Suprapubic skin (tissue), 4 donors: Measurements from ENCODE around the gene COL4A4. TPM values are rescaled to one million over a fixed set of nuclear protein-coding genes. Genes with fewer than 3 reads are reported as not detected.

Experiments used
- DNase-seq, 2 donors: peaks; one replicate each; pipeline ENCODE4 v3.0.0-alpha.2; 2019; ENCODE audit warnings: low spot score in 2 of 2
- H3K27ac ChIP-seq: fragments of 200-600 bp; sonication (generic); one replicate; pipeline ENCODE4 v1.5.1; 2019
- H3K27me3 ChIP-seq: fragments of 200-600 bp; sonication (generic); one replicate; pipeline ENCODE4 v1.5.1; 2019
- H3K36me3 ChIP-seq: fragments of 200-600 bp; sonication (generic); one replicate; pipeline ENCODE4 v1.5.1; 2019
- H3K4me1 ChIP-seq: fragments of 200-600 bp; sonication (generic); one replicate; pipeline ENCODE4 v1.5.1; 2019
- H3K4me3 ChIP-seq: fragments of 200-600 bp; sonication (generic); one replicate; pipeline ENCODE4 v1.5.1; 2019; ENCODE audit warnings: mild to moderate bottlenecking
- H3K9me3 ChIP-seq: fragments of 200-600 bp; sonication (generic); one replicate; pipeline ENCODE4 v1.5.1; 2019
- CTCF ChIP-seq, 2 donors: fragments of 200-600 bp in 1 of 2; fragments of 450-650 bp in 1 of 2; sonication (generic) in 1 of 2; IDR thresholded peaks; one replicate each; pipeline ENCODE4 v1.5.1; 2016 to 2019; ENCODE audit warnings: antibody characterized with exemption in 2 of 2, mild to moderate bottlenecking in 1 of 2, moderate library complexity in 1 of 2
- EP300 ChIP-seq: sonication (generic); formaldehyde crosslinking; IDR thresholded peaks from one replicate; pipeline ENCODE4 v1.6.1; 2017; ENCODE audit warnings: antibody characterized with exemption
- POLR2A ChIP-seq, 2 donors: fragments of 450-650 bp; IDR thresholded peaks; one replicate each; pipeline ENCODE4 v1.6.1; 2017; ENCODE audit warnings: antibody characterized with exemption in 2 of 2, mild to moderate bottlenecking in 2 of 2, moderate library complexity in 2 of 2
- POLR2AphosphoS5 ChIP-seq, 3 donors: sonication (generic); formaldehyde crosslinking; IDR thresholded peaks; one replicate each; pipeline ENCODE4 v1.6.1; 2017; ENCODE audit warnings: antibody characterized with exemption in 3 of 3
- WGBS: methylation state at CpG from one replicate; pipeline ENCODE4 v1.1.5; 2018; 5-methylcytosine and 5-hydroxymethylcytosine counted together
- total RNA-seq, 4 donors: library from RNA; depleted of rRNA; stranded (reverse); fragments of >200 nt; gene quantifications; one replicate each; pipeline ENCODE4 v1.1.0, GENCODE V29; 2016

COL4A4 gene
- total RNA-seq, 4 donors from 2014 or later = 0.16 to 0.25 (median 0.23) TPM

DNA sequence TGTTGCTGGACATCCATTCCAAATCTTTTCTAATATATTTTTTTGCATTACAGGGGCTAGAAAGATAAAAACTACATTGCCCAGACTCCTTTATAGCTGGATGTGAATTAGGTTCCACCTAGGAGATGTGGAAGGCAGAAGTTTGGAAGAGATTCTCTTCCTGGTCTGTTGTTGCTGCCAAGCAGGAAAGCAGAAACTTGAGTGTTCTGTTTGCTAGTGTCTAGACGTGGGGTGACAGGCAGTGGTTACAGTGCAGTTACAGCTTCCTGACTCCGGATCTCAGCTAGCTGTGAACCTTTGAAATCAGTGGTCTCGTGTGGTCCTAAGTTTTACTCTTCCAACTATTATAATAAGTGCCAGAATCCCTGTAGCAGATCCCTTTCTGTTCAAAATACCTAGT, 46.2 kb downstream of the COL4A4 start:
- DNase-seq = no peak
- Histone ChIP-seq H3K4me1 (no peaks in the 10 kb centered on the region), H3K9me3 (no peaks in the 10 kb centered on the region), H3K27me3 (no peaks in the 10 kb centered on the region), H3K27ac (no peak overlapping the region), H3K36me3 (no peaks in the 10 kb centered on the region), H3K4me3 (no peak overlapping the region)
- 33% methylated on average over 3 of the region's 3 CpGs for WGBS
- TF ChIP-seq CTCF (IDR thresholded peaks at IDR 0.05) = no peak
- TF ChIP-seq EP300 = no peak
- no peak for TF ChIP-seq POLR2AphosphoS5 (IDR thresholded peaks at IDR 0.05)
- no peak for TF ChIP-seq POLR2A (IDR thresholded peaks at IDR 0.05)

- Histone ChIP-seq H3K27me3 (no peaks in the 10 kb centered on the region), H3K36me3 (no peaks in the 10 kb centered on the region), H3K9me3 (no peaks in the 10 kb centered on the region), H3K4me1 (no peaks in the 10 kb centered on the region), H3K4me3 (no peak overlapping the region), H3K27ac (no peak overlapping the region)
- DNase-seq = no peak
- TF ChIP-seq POLR2A (IDR thresholded peaks at IDR 0.05) = no peak
- no peak for TF ChIP-seq CTCF (IDR thresholded peaks at IDR 0.05)
- TF ChIP-seq POLR2AphosphoS5 (IDR thresholded peaks at IDR 0.05) = no peak
- no peak for TF ChIP-seq EP300
- 85% methylated on average over 1 of the region's 1 CpG for WGBS
These were observed 47.0 kb downstream of the COL4A4 start for GRCh38 chr2:227117027-227117426.

- H3K27ac ChIP-seq = no peak overlapping the region
- no peaks in the 10 kb centered on the region for H3K4me1 ChIP-seq
- no peaks in the 10 kb centered on the region for H3K27me3 ChIP-seq
- 57% methylated on average over 5 of the region's 5 CpGs for WGBS
- DNase-seq = no peak
- TF ChIP-seq POLR2AphosphoS5 (IDR thresholded peaks at IDR 0.05) (no peak), POLR2A (IDR thresholded peaks at IDR 0.05) (no peak), EP300 (no peak), CTCF (IDR thresholded peaks at IDR 0.05) (no peak)
- no peaks in the 10 kb centered on the region for H3K9me3 ChIP-seq
- H3K36me3 ChIP-seq = no peaks in the 10 kb centered on the region
- H3K4me3 ChIP-seq = no peak overlapping the region
These were observed 48.2 kb downstream of the COL4A4 start for GRCh38 chr2:227115761-227116160.

GRCh38 chr2:227106845-227107759, 56.9 kb downstream of the COL4A4 start:
- TF ChIP-seq POLR2A (IDR thresholded peaks at IDR 0.05) (no peak), CTCF (IDR thresholded peaks at IDR 0.05) (peak in 1 of 2 donors; percentile 44), POLR2AphosphoS5 (IDR thresholded peaks at IDR 0.05) (no peak), EP300 (no peak)
- DNase-seq = no peak
- Histone ChIP-seq H3K4me3 (no peak overlapping the region), H3K4me1 (no peaks in the 10 kb centered on the region), H3K27ac (no peak overlapping the region), H3K27me3 (no peaks in the 10 kb centered on the region), H3K36me3 (no peaks in the 10 kb centered on the region), H3K9me3 (no peaks in the 10 kb centered on the region)
- WGBS = 81% methylated on average over 9 of the region's 9 CpGs

DNA sequence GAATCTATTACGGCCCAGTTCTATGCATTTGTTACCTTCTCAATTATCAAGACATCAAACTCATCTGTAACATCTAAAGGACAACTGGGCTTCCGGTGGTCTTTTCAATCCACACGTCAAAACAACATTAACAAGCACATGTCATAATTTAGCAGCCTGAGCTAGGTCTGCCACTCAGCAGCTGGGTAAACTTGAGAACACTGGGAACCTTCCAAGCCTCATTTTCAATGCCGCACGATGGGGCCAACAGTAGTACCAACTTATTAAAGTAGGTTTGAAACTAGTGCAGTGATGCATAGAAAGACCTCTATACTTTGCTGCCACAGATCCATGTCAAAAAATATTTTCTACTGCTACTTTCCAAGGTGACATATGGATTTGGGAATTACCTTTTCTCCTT, 60.4 kb downstream of the COL4A4 start:
- 95% methylated on average over 5 of the region's 5 CpGs for WGBS
- no peaks in the 10 kb centered on the region for H3K4me1 ChIP-seq
- H3K36me3 ChIP-seq = no peaks in the 10 kb centered on the region
- no peak for TF ChIP-seq POLR2AphosphoS5 (IDR thresholded peaks at IDR 0.05)
- TF ChIP-seq CTCF (IDR thresholded peaks at IDR 0.05) = no peak
- no peak for TF ChIP-seq POLR2A (IDR thresholded peaks at IDR 0.05)
- no peak for TF ChIP-seq EP300
- no peak overlapping the region for H3K27ac ChIP-seq
- no peak overlapping the region for H3K4me3 ChIP-seq
- H3K27me3 ChIP-seq = no peaks in the 10 kb centered on the region
- no peak for DNase-seq
- no peaks in the 10 kb centered on the region for H3K9me3 ChIP-seq
